WTC11 (cell line): ENCODE data around the gene ZNF282. TPM values are rescaled to one million over a fixed set of nuclear protein-coding genes. Genes with fewer than 3 reads are reported as not detected.

Experiments
- ATAC-seq: fragments of 200-7000 bp; cut with Tn5 transposase; 2 replicates; pipeline ENCODE4 v1.10.0; 2021; ENCODE audit warnings: mild to moderate bottlenecking, moderate library complexity
- CTCF ChIA-PET: fragments of 300-600 bp; sonication (Branson Sonifier 250); formaldehyde crosslinking; loops from one replicate; lab custom pipeline; 2021; ENCODE audit warnings: antibody characterized with exemption; lab: Charles Lee
- POLR2A ChIA-PET: fragments of 350-600 bp; sonication (Branson Sonifier 250); formaldehyde crosslinking; loops from one replicate; lab custom pipeline; 2021; ENCODE audit warnings: antibody characterized with exemption; lab: Charles Lee
- DNase-seq: peaks from one replicate; pipeline ENCODE4 v3.0.0; 2021; ENCODE audit warnings: low spot score
- H3K27ac Mint-ChIP-seq: 2 replicates; pipeline ENCODE4 v1.8.0; 2021; ENCODE audit warnings: mixed read lengths
- H3K27me3 Mint-ChIP-seq: 2 replicates; pipeline ENCODE4 v1.8.0; 2021; ENCODE audit warnings: low read depth, mild to moderate bottlenecking, moderate library complexity, mixed read lengths
- H3K36me3 Mint-ChIP-seq: 2 replicates; pipeline ENCODE4 v1.8.0; 2021; ENCODE audit warnings: mixed read lengths
- H3K4me1 Mint-ChIP-seq: 2 replicates; pipeline ENCODE4 v1.8.0; 2022; ENCODE audit warnings: mixed read lengths
- H3K4me3 Mint-ChIP-seq: 2 replicates; pipeline ENCODE4 v1.8.0; 2021; ENCODE audit warnings: mild to moderate bottlenecking, moderate library complexity, mixed read lengths
- H3K9me3 Mint-ChIP-seq: 2 replicates; pipeline ENCODE4 v1.8.0; 2021; ENCODE audit warnings: mixed read lengths
- CREM ChIP-seq: sonication (generic); formaldehyde crosslinking; IDR thresholded peaks from 2 replicates; pipeline ENCODE4 v1.8.1; 2022; ENCODE audit warnings: mild to moderate bottlenecking, missing genetic modification reagents, moderate library complexity
- EMX1 ChIP-seq: fragments of 250-450 bp; sonication (Bioruptor Pico); IDR thresholded peaks from 2 replicates; pipeline ENCODE4 v1.8.0; 2021; ENCODE audit warnings: mild to moderate bottlenecking
- FOXP1 ChIP-seq: sonication (generic); formaldehyde crosslinking; IDR thresholded peaks from 2 replicates; pipeline ENCODE4 v1.8.0; 2022; ENCODE audit warnings: missing genetic modification reagents, mild to moderate bottlenecking, moderate library complexity, borderline replicate concordance
- FOXP4 ChIP-seq: sonication (generic); formaldehyde crosslinking; IDR thresholded peaks from 2 replicates; pipeline ENCODE4 v1.8.0; 2022; ENCODE audit warnings: mild to moderate bottlenecking, missing genetic modification reagents
- HMGA2 ChIP-seq: fragments of 250-450 bp; sonication (Bioruptor Pico); IDR thresholded peaks from 2 replicates; pipeline ENCODE4 v1.4.0; 2021; ENCODE audit warnings: mild to moderate bottlenecking, moderate library complexity
- JAZF1 ChIP-seq: fragments of 250-450 bp; sonication (Bioruptor Pico); IDR thresholded peaks from 2 replicates; pipeline ENCODE4 v1.9.0; 2021; ENCODE audit warnings: moderate library complexity, mild to moderate bottlenecking, inconsistent platforms
- JUN ChIP-seq: sonication (generic); formaldehyde crosslinking; IDR thresholded peaks from 2 replicates; pipeline ENCODE4 v1.8.0; 2023; ENCODE audit warnings: mild to moderate bottlenecking, missing genetic modification reagents
- MYBL2 ChIP-seq: sonication (generic); formaldehyde crosslinking; IDR thresholded peaks from 2 replicates; pipeline ENCODE4 v1.8.1; 2023; ENCODE audit warnings: mild to moderate bottlenecking, moderate library complexity, missing genetic modification reagents
- NR2C2 ChIP-seq: sonication (generic); formaldehyde crosslinking; IDR thresholded peaks from 2 replicates; pipeline ENCODE4 v1.8.0; 2022; ENCODE audit warnings: mild to moderate bottlenecking, missing genetic modification reagents
- PRDM15 ChIP-seq: sonication (generic); formaldehyde crosslinking; IDR thresholded peaks from 2 replicates; pipeline ENCODE4 v1.8.0; 2022; ENCODE audit warnings: missing genetic modification reagents
- TEAD1 ChIP-seq: sonication (generic); formaldehyde crosslinking; IDR thresholded peaks from 2 replicates; pipeline ENCODE4 v1.8.0; 2022; ENCODE audit warnings: mild to moderate bottlenecking, missing genetic modification reagents
- TP53 ChIP-seq: sonication (generic); formaldehyde crosslinking; IDR thresholded peaks from 2 replicates; pipeline ENCODE4 v1.8.1; 2023; ENCODE audit warnings: mild to moderate bottlenecking, missing genetic modification reagents
- ZNF138 ChIP-seq: sonication (generic); formaldehyde crosslinking; conservative IDR thresholded peaks from 2 replicates; pipeline ENCODE4 v1.8.1; 2022; ENCODE audit warnings: mild to moderate bottlenecking, moderate library complexity, missing genetic modification reagents
- ZNF281 ChIP-seq: sonication (generic); formaldehyde crosslinking; IDR thresholded peaks from 2 replicates; pipeline ENCODE4 v1.8.0; 2023; ENCODE audit warnings: mild to moderate bottlenecking, missing genetic modification reagents
- ZNF425 ChIP-seq: fragments of 250-450 bp; sonication (Bioruptor Pico); conservative IDR thresholded peaks from 2 replicates; pipeline ENCODE4 v1.9.0; 2021; ENCODE audit warnings: mild to moderate bottlenecking
- ZNF512 ChIP-seq: sonication (generic); formaldehyde crosslinking; IDR thresholded peaks from 2 replicates; pipeline ENCODE4 v1.8.1; 2022; ENCODE audit warnings: missing genetic modification reagents, borderline replicate concordance
- total RNA-seq: library from RNA; stranded (reverse); gene quantifications from 3 replicates; pipeline ENCODE4 v1.2.3, GENCODE V29; 2021
- TF ChIP-seq, protein P1 (sequence below): fragments of 250-450 bp; sonication (Bioruptor Pico); IDR thresholded peaks from 2 replicates; pipeline ENCODE4 v1.8.0; 2021; ENCODE audit warnings: mild to moderate bottlenecking
- TF ChIP-seq, protein P2 (sequence below): sonication (generic); formaldehyde crosslinking; IDR thresholded peaks from 2 replicates; pipeline ENCODE4 v1.8.1; 2023; ENCODE audit warnings: mild to moderate bottlenecking, missing genetic modification reagents, borderline replicate concordance

ZNF282 gene
- total RNA-seq, 1 experiment from 2014 or later: 38.5 TPM

GRCh38 chr7:149261829-149262617 lies 66.7 kb downstream of the ZNF282 start, which contains the start of gene ZNF783:
TSS of gene ZNF783 (plus strand) at chr7:149262196. CDS start at chr7:149262334, 138 bp downstream.
- peaks cover 23% of the 10 kb centered on the region for H3K27me3 Mint-ChIP-seq
- peaks cover 11% of the 10 kb centered on the region for H3K36me3 Mint-ChIP-seq
- POLR2A ChIA-PET: interaction anchor here (0.6 to 1.8 kb wide), 4 partner anchors 14 to 93 kb away, joined by 3 to 14 read pairs (median 6); partner anchors contain the start of gene ZNF282
- DNase-seq: peak; percentile 84
- peak; percentile 80 for ATAC-seq
- no peaks in the 10 kb centered on the region for H3K9me3 Mint-ChIP-seq
- H3K27ac Mint-ChIP-seq: no peak within 1 kb of the TSS
- CTCF ChIA-PET: interaction anchor here (0.5 to 3.3 kb wide), 38 partner anchors 9 to 337 kb away, joined by 3 to 44 read pairs (median 4); partner anchors contain the start of genes ZNF212, ZNF282, ZNF398 and ZNF777
- H3K4me3 Mint-ChIP-seq: peak within 1 kb of the TSS; percentile 79
- no peaks in the 10 kb centered on the region for H3K4me1 Mint-ChIP-seq
- TF ChIP-seq, protein P1, sequence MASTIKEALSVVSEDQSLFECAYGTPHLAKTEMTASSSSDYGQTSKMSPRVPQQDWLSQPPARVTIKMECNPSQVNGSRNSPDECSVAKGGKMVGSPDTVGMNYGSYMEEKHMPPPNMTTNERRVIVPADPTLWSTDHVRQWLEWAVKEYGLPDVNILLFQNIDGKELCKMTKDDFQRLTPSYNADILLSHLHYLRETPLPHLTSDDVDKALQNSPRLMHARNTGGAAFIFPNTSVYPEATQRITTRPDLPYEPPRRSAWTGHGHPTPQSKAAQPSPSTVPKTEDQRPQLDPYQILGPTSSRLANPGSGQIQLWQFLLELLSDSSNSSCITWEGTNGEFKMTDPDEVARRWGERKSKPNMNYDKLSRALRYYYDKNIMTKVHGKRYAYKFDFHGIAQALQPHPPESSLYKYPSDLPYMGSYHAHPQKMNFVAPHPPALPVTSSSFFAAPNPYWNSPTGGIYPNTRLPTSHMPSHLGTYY (CRISPR knock-in tag): no peak
- TF ChIP-seq EMX1 (CRISPR knock-in tag) (peak; percentile 52; the same call in 1 of the 2 replicates), FOXP1 (CRISPR knock-in tag) (peak; percentile 97), CREM (CRISPR knock-in tag) (peak; percentile 91), NR2C2 (no peak), ZNF512 (CRISPR knock-in tag) (no peak), ZNF138 (CRISPR knock-in tag) (no peak), PRDM15 (CRISPR knock-in tag) (peak; percentile 36), ZNF425 (CRISPR knock-in tag) (no peak), ZNF281 (CRISPR knock-in tag) (no peak), TP53 (CRISPR knock-in tag) (peak; percentile 96), TEAD1 (CRISPR knock-in tag) (peak; percentile 72; the same call in 1 of the 2 replicates), JAZF1 (CRISPR knock-in tag) (no peak), FOXP4 (CRISPR knock-in tag) (peak; percentile 92), MYBL2 (CRISPR knock-in tag) (peak; percentile 84; the same call in 1 of the 2 replicates), HMGA2 (CRISPR knock-in tag) (no peak), JUN (CRISPR knock-in tag) (peak; percentile 76; the same call in 1 of the 2 replicates)
- TF ChIP-seq, protein P2, sequence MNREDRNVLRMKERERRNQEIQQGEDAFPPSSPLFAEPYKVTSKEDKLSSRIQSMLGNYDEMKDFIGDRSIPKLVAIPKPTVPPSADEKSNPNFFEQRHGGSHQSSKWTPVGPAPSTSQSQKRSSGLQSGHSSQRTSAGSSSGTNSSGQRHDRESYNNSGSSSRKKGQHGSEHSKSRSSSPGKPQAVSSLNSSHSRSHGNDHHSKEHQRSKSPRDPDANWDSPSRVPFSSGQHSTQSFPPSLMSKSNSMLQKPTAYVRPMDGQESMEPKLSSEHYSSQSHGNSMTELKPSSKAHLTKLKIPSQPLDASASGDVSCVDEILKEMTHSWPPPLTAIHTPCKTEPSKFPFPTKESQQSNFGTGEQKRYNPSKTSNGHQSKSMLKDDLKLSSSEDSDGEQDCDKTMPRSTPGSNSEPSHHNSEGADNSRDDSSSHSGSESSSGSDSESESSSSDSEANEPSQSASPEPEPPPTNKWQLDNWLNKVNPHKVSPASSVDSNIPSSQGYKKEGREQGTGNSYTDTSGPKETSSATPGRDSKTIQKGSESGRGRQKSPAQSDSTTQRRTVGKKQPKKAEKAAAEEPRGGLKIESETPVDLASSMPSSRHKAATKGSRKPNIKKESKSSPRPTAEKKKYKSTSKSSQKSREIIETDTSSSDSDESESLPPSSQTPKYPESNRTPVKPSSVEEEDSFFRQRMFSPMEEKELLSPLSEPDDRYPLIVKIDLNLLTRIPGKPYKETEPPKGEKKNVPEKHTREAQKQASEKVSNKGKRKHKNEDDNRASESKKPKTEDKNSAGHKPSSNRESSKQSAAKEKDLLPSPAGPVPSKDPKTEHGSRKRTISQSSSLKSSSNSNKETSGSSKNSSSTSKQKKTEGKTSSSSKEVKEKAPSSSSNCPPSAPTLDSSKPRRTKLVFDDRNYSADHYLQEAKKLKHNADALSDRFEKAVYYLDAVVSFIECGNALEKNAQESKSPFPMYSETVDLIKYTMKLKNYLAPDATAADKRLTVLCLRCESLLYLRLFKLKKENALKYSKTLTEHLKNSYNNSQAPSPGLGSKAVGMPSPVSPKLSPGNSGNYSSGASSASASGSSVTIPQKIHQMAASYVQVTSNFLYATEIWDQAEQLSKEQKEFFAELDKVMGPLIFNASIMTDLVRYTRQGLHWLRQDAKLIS (CRISPR knock-in tag): no peak
